ENCODE measurements around the gene ARCN1. TPM values are rescaled to one million over a fixed set of nuclear protein-coding genes. Genes with fewer than 3 reads are reported as not detected.

ARCN1 gene
- total and polyA plus RNA-seq, 7 donors: 49.4 to 76.3 (median 60.8) TPM

DNA sequence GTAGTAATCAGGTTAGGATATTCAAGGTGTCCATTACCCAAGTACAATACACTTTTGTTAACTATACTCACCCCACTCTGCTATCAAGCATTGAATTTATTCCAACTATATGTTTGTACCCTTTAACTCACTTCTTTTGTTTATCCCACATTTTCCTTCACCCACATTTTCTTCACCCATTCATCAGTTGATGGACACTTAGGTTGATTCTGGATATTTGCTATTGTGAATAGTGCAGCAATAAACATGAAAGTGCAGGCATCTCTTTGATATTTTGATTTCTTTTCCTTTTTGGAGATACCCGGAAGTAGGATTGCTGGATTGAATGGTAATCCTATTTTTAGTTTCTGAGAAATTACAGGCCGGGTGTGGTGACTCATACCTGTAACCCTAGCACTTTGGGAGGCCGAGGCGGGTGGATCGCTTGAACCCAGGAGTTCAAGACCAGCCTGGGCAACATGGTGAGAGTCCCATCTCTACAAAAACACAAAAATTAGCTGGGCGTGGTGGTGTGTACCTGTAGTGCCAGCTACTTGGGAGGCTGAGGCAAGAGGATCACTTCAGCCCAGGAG is 34.7 kb upstream of the ARCN1 start:
- DNase-seq: no peak
- WGBS, 3 donors: 44 to 70% (median 67%) methylated on average over 6 of the region's 6 CpGs
- Histone ChIP-seq H3K36me3 (ENCODE audit: insufficient read depth in 1 of 2, low read depth in 1 of 2) (peaks cover 0 to 17% of the 10 kb centered on the region in 2 donors), H3K4me3 (no peak overlapping the region), H3K4me1 (no peaks in the 10 kb centered on the region), H3K27me3 (ENCODE audit: insufficient read depth in 3 of 3, low read length in 2 of 3) (no peaks in the 10 kb centered on the region), H3K9me3 (no peaks in the 10 kb centered on the region), H3K27ac (no peak overlapping the region)
- ATAC-seq: no peak
- intact Hi-C loops (cut with DNase I): no loop called here
- TF ChIP-seq, protein P1, sequence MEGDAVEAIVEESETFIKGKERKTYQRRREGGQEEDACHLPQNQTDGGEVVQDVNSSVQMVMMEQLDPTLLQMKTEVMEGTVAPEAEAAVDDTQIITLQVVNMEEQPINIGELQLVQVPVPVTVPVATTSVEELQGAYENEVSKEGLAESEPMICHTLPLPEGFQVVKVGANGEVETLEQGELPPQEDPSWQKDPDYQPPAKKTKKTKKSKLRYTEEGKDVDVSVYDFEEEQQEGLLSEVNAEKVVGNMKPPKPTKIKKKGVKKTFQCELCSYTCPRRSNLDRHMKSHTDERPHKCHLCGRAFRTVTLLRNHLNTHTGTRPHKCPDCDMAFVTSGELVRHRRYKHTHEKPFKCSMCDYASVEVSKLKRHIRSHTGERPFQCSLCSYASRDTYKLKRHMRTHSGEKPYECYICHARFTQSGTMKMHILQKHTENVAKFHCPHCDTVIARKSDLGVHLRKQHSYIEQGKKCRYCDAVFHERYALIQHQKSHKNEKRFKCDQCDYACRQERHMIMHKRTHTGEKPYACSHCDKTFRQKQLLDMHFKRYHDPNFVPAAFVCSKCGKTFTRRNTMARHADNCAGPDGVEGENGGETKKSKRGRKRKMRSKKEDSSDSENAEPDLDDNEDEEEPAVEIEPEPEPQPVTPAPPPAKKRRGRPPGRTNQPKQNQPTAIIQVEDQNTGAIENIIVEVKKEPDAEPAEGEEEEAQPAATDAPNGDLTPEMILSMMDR (IDR thresholded peaks at IDR 0.05): no peak

GRCh38 chr11:118544010-118544646 is 28.1 kb upstream of the ARCN1 start:
- H3K27me3 ChIP-seq (ENCODE audit: insufficient read depth in 3 of 3, low read length in 2 of 3): no peaks in the 10 kb centered on the region
- TF ChIP-seq, protein P1 (IDR thresholded peaks at IDR 0.05): no peak
- no peak for DNase-seq
- no peak for ATAC-seq
- H3K4me3 ChIP-seq: no peak overlapping the region
- no peak overlapping the region for H3K27ac ChIP-seq
- peaks cover 0 to 66% of the 10 kb centered on the region in 2 donors for H3K36me3 ChIP-seq (ENCODE audit: insufficient read depth in 1 of 2, low read depth in 1 of 2)
- WGBS, 3 donors: 91 to 94% (median 92%) methylated on average over 8 of the region's 8 CpGs
- no peaks in the 10 kb centered on the region for H3K9me3 ChIP-seq
- intact Hi-C loops (cut with DNase I): no loop called here
- no peaks in the 10 kb centered on the region for H3K4me1 ChIP-seq

DNA sequence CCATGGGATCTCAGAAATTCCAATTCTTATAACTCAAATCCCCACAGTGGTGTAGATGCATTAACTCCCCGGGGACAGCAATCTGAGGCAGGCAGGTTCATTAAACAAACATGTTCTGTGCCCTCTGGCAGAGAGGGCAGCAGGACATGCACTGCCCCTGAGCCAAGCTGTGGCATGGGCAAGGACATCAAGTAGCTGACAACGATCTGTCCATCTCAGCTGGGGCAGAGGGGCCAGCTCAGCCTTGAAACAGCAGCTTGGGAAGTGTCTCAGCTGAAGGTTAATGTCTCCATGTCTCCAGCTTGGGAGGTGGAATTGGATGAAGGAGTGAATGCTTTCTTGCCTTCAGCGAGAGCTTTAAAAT is 27.6 kb upstream of the ARCN1 start:
- intact Hi-C loops (cut with DNase I): no loop called here
- no peak for DNase-seq
- ATAC-seq: no peak
- Histone ChIP-seq H3K27me3 (ENCODE audit: insufficient read depth in 3 of 3, low read length in 2 of 3) (no peaks in the 10 kb centered on the region), H3K36me3 (ENCODE audit: insufficient read depth in 1 of 2, low read depth in 1 of 2) (peaks cover 0 to 71% of the 10 kb centered on the region in 2 donors), H3K9me3 (no peaks in the 10 kb centered on the region), H3K4me1 (no peaks in the 10 kb centered on the region), H3K4me3 (no peak overlapping the region), H3K27ac (no peak overlapping the region)
- TF ChIP-seq, protein P1 (IDR thresholded peaks at IDR 0.05): no peak
- 69 to 82% (median 72%) methylated on average over 3 of the region's 3 CpGs for WGBS, 3 donors

GRCh38 chr11:118545533-118545932 is 26.7 kb upstream of the ARCN1 start:
- H3K4me1 ChIP-seq: no peaks in the 10 kb centered on the region
- H3K36me3 ChIP-seq (ENCODE audit: insufficient read depth in 1 of 2, low read depth in 1 of 2): peaks cover 0 to 80% of the 10 kb centered on the region in 2 donors
- ATAC-seq (no peak), DNase-seq (no peak)
- WGBS, 3 donors: 75 to 91% (median 79%) methylated on average over 5 of the region's 5 CpGs
- H3K9me3 ChIP-seq: no peaks in the 10 kb centered on the region
- intact Hi-C loops (cut with DNase I): no loop called here
- TF ChIP-seq, protein P1 (IDR thresholded peaks at IDR 0.05): no peak
- H3K4me3 ChIP-seq: no peak overlapping the region
- no peaks in the 10 kb centered on the region for H3K27me3 ChIP-seq (ENCODE audit: insufficient read depth in 3 of 3, low read length in 2 of 3)
- no peak overlapping the region for H3K27ac ChIP-seq

GRCh38 chr11:118547132-118547531 is 25.1 kb upstream of the ARCN1 start:
- ATAC-seq: no peak
- intact Hi-C loops (cut with DNase I): no loop called here
- TF ChIP-seq, protein P1 (IDR thresholded peaks at IDR 0.05): no peak

More at GRCh38 chr11:118547132-118547531, 25.1 kb upstream of the ARCN1 start:
- Histone ChIP-seq H3K27me3 (ENCODE audit: insufficient read depth in 3 of 3, low read length in 2 of 3) (no peaks in the 10 kb centered on the region), H3K27ac (no peak overlapping the region), H3K4me1 (no peaks in the 10 kb centered on the region), H3K36me3 (ENCODE audit: insufficient read depth in 1 of 2, low read depth in 1 of 2) (peaks cover 7 to 87% of the 10 kb centered on the region in 2 donors), H3K9me3 (no peaks in the 10 kb centered on the region), H3K4me3 (no peak overlapping the region)
- DNase-seq: no peak
- 91 to 98% (median 97%) methylated on average over 2 of the region's 2 CpGs for WGBS, 3 donors
